HG03565 (cell line): Measurements from ENCODE around the gene CAMKMT.
"Not testable (repeated sequence)": the region's sequence is repeated elsewhere in the genome, so short reads cannot be mapped to it uniquely, and the experiment has no call there.

Source experiments
- ATAC-seq: cut with Tn5 transposase; IDR thresholded peaks from one replicate; pipeline ENCODE4 v1.9.1; 2021; ENCODE audit warnings: mild to moderate bottlenecking, moderate library complexity; ENCODE audit not compliant: unreplicated experiment

The CAMKMT gene

GRCh38 chr2:44358503-44358902, 3.2 kb upstream of the CAMKMT start:
- ATAC-seq, result no peak

GRCh38 chr2:44360749-44361329, 908 bp upstream of the CAMKMT start:
- peak; percentile 5 for ATAC-seq

- ATAC-seq, result no peak
Measured at GRCh38 chr2:44362207-44363015, 664 bp downstream of the CAMKMT start.

GRCh38 chr2:44364604-44365003, 2.9 kb downstream of the CAMKMT start:
- ATAC-seq, result no peak

DNA sequence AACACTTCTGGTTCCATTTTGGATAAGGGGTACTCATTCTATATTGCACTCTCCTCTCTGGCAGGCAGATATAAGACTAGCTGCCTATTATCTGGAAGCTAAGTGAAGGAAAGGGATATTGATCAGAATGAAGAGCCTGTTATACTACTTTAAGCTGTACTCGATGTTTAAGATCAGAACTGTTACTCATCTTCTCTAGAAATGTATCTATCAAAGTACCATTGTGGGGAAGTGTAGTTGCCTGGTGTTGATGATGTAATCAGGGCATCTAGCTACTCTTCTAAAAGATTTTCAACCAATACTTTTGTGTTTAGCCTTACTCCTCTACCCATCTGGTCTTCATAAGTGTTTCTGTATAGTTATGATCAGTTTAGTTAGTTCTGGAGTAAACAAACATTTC, 5.8 kb downstream of the CAMKMT start:
- ATAC-seq, result no peak

- ATAC-seq, result no peak
Measured at GRCh38 chr2:44369392-44369791, 7.6 kb downstream of the CAMKMT start.

- ATAC-seq, result no peak
Measured at GRCh38 chr2:44371445-44371844, 9.7 kb downstream of the CAMKMT start.

GRCh38 chr2:44372246-44372645, 10.5 kb downstream of the CAMKMT start:
- ATAC-seq, result no peak

DNA sequence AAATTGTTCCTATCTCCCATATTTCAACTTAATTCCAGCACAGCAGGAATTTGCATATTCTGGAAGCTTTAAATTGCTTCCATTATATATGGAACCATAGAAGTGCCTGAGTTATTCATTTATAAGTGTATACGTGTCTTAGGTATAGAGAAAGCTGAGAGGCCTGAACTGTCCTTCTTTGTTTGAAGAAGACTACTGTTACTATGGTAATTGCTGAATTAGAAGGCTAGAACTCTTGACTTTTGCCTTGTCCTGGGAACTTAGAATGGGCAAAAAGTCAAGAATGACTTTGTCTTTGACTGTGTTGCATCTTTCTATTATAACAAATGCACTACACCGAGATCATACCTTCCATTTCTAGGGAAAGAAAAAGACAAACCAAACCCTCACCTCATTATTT, 15.7 kb downstream of the CAMKMT start:
- no peak for ATAC-seq

DNA sequence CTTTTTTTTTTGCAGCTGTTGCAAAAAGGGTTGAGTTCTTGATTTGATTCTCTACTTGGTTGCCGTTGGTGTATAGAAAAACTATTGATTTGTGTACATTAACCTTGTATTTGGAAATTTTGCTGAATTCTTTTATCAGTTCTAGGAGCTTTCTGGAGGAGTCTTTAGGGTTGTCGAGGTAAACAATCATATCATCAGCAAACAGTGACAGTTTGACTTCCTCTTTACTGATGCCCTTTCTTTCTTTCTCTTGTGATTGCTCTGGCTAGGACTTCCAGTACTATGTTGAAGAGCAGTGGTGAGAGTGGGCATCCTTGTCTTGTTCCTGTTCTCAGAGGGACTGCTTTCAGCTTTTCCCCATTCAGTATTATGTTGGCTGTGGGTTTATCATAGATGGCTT, 23.5 kb downstream of the CAMKMT start:
- not testable (repeated sequence) for ATAC-seq

DNA sequence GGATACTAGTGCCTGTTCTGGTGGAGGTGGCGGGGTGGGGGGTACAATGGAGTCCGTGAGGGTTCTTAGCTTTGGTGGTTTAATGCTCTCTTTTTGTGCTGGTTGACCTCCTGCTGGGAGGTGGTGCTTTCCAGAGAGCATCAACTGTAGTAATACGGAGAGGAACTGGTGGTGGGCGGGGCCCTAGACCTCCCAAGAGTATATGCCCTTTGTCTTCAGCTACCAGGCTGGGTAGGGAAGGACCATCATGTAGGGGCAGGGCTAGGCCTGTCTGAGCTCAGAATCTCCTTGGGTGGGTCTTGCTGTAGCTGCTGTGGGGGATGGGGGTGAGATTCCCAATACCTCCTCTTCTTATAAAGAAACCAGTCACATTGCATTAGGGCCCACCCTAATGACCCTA, 27.1 kb downstream of the CAMKMT start:
- ATAC-seq, result no peak

DNA sequence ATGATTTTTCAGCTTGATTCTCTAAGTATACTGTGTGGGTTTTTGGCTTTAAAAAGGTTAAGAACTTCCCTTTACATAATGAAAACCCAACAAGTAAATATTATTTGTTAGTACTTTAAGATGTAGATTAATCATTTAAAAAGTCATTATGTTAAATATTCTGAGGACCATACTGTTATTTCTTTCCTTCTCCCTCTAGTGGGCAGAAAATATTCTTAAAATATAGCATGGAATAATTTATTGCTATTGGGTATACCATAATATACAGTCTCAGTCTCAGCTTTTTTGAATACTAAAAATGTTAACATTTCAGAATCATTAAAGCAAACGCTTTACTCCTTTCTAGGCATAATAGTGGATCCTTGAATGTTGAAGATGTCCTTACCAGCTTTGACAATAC, 28.1 kb downstream of the CAMKMT start:
- ATAC-seq, result no peak

GRCh38 chr2:44392338-44392943, 30.7 kb downstream of the CAMKMT start:
- no peak for ATAC-seq

DNA sequence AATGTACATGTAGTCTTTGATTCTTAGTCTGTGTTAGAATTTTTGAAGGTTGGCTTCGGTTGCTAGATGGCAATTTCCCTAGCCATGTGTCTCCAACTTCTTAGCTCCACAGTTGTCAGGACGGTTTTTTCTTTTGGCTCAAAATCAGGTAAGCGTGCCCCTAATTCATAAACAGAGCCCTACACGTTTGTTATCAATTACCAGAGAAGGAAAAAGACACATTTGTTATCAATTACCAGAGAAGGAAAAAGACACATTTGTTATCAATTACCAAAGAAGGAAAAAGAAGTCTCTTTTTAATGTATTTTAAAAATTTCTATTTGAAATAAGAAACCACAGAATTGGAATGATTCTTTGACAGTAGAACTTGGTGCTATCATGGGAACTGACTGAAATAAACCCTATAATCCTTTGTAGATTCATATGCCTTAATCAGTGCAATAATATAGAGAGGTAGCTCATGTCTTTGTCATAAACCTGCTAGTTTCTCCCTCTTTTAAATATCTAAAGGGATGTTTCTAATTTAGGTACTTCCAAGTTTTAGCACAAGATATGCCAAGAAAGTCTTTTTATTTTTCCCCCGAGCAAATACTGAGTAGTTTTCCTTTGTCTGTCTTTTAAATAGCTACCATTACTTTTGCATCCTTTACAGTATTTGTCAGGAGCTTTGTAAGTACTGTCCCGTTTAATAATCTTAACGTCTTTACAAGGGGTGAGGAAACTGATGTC, 35.9 kb downstream of the CAMKMT start:
- ATAC-seq, result no peak

DNA sequence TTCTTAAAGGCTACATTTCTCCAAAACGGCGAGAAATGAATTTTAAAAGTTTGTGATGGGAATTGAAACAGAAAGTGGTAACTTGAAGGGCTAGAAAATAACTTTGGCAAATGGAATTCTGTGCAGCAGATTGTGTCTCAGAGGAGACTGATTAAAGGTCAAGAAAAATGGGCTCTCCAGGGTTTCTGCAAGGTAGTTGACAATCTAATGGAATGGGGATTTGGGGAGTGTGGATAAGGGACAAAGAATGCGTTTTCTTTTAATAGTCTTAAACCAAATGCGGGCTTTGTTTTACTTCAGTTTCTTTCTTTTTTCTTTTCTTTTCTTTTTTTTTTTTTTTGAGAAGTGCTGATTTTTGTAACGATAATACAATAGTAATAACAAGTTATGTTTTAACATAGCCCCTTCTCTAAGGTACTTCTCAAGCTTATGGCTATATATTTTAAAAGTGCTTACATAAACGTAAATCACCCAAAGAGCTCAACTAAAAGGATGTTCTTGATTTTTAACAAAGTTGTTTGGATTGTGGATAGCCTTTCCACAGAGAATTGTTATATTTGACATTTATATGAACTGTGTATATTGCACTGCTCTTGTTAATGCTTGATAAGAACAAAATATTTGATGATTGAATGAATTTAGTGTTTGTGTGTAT, 36.6 kb downstream of the CAMKMT start:
- ATAC-seq, result no peak

DNA sequence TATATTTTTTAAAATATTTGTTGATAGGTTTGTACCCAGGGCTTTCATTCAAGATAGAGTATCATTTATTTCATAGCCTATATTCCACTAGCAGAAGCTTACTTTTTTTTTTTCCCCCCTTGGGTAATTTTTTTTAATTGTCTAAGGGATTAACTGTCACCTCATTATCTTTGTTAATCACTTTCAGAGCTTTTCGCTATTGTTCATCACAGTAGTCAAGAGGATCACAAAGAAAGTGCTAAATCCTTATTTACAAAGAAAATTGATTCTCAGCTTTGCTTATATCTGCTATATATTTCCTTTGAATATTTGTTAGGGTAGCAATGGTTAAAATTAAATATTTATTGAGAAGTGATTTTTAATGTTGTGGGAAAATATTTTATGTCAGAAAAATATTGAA, 59.0 kb downstream of the CAMKMT start:
- ATAC-seq, result no peak

DNA sequence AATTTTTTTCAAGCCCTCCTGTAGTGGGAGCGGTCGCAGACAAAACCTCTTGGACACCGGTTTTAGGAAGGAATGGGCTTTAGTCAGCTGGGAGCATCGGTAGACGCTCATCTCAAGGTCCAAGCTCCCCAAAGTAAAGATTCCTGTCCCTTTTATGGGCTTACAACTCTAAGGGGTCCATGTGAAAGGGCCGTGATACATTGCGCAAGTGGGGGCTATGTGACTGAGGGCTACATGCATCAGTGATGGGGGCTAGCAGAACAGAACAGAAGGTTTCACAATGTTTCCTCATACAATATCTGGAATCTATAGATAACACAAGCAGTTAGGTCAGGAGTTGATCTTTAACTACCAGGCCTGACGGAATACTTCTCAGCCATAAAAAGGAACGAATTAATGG, 62.5 kb downstream of the CAMKMT start:
- no peak for ATAC-seq

GRCh38 chr2:44429034-44429433, 67.3 kb downstream of the CAMKMT start:
- ATAC-seq, result no peak

DNA sequence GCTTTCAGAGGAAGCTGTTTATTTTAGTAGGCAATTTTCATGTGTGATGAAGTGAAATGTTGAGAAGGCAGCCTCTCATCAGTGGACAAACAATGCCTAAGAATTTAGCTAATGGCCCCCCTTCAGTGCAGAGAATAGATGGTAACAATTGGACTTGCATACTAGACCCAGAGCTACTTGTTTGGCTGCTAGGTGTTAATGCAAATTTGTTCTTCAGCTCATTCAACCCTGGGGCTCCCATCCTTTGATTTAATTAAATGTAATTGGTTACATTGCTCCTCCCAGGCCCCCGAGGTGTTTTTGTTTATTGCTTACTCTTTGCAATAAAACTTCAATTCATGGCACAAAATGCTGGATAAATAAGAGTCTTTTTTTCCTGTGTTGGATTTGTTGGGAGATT, 68.6 kb downstream of the CAMKMT start:
- ATAC-seq, result no peak

GRCh38 chr2:44433895-44434294, 72.1 kb downstream of the CAMKMT start:
- no peak for ATAC-seq

DNA sequence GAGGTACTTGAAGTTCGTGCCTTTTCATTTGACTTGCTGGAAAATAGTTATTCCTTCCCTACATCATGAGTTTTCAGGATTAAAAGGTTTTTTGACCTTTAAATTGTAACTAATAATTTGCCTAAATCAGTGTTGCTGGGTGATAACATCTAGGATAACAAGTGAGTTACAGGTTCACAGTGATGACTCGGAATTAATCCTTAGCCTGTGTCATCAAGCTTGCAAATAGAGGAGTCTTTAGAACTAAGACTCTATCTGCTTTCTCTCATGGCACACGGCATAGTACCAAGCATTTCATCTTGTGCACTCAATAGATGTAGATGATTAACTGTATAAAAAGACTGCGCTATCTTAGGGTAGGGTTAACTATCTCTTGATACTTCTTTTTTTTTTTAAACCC, 79.5 kb downstream of the CAMKMT start:
- ATAC-seq, result no peak
